Measurements from ENCODE around the gene SLC18A2. TPM values are rescaled to one million over a fixed set of nuclear protein-coding genes. Genes with fewer than 3 reads are reported as not detected.

The SLC18A2 gene
- total RNA-seq, 1 donor from 2014 or later, result 2.1 TPM

DNA sequence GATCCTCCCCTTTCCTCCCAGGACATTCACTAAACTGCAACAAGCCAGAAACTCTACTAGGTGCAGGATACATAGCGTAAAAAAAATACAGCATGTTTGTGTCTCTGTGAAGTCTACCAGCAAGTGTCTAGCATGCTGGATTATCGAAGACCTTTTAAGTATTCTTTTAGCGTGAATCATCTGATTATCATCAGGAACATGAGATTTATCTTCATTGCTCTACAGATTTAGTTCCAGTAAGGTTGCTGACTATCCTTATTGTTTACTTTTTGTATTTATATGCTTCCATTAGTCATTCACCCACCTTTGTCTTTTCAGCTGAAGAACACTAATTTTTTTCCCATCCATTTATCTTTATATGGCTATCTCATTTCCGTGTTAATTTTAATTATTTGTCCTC lies 71.5 kb downstream of the SLC18A2 start:
- no peak for DNase-seq (ENCODE audit: low spot score)

DNA sequence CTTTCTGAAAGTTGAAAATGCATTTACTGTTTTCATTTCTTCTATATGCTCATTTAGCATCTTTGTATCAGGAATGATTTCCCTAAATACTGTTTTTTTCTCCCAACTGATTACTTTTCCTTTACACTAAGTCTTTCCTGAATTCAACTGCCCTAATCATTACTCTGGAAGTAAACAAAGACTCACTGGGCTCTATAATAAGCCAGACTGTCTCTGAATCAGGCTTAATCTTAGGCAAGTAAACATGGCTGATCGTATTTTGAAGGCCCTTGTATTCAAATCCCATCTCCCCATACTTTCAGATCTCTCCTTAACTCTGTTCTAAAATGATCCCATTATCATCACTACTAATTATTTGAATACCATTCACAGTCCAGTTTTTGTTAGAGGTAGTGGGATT lies 72.7 kb downstream of the SLC18A2 start:
- no peak for DNase-seq (ENCODE audit: low spot score)

DNA sequence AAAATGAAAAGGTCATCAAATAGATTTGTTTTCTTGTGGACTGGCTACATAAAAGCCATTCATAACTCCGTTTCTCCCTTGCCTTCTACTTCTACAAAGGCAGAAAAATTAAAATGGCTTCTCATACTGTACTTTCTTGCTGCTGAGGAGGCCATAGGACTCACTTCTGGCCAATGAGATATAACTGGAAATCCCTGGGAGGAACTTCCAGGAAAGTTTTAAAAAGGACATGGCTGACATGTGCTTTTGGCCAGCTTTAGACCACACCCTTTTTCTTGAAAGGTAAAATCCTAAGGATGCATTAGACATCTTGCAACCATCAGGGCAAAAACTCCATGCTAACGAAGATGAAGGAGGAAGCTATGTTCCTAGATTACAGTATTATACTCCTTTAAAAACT lies 75.8 kb downstream of the SLC18A2 start:
- DNase-seq (ENCODE audit: low spot score), result no peak

DNA sequence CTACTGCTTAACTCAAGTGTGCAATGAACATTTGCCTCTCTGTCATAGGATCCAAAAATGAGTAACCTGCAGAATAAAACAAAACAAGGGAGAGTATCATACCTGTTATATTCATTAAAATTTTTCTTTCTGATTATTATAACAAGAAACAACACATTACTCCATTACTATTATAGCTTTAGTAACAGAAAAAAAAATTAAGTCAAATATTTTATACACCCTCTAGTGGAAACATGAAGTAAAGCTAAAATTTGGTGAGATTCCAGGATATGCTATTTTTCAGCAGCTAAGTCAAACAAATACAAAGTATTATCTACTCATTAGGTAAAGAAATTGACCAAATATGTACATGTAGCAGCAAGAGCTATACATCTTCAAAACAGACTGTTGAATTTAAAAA lies 78.0 kb downstream of the SLC18A2 start:
- DNase-seq (ENCODE audit: low spot score), result no peak

DNA sequence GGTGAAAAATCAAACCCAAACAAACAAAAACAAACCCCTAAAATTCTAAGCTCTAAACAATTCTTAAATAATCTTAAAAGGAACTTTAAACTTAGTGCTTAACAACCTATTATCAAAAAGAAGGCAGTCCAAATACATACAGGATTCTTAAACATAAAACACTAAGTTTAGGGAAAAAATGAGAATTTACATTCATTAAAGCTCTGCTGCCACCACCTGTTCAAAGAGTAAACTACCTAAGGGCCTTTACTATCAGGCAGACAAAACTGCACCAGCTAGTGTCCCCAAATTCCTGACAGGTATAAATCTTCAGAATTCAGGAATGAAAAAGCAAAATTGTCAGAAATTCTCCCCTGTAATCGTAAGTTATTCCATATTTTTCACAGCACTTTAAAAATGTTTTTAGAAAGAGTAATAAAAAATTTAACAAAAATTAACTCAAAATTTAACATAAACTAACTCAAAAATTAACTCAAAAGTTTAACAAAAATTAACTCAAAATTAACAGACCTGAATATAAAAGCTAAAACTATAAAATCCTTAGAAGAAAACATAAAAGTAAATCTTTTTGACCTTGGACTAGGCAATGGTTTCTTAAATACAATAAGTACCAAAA lies 79.2 kb downstream of the SLC18A2 start:
- DNase-seq (ENCODE audit: low spot score), result no peak

DNA sequence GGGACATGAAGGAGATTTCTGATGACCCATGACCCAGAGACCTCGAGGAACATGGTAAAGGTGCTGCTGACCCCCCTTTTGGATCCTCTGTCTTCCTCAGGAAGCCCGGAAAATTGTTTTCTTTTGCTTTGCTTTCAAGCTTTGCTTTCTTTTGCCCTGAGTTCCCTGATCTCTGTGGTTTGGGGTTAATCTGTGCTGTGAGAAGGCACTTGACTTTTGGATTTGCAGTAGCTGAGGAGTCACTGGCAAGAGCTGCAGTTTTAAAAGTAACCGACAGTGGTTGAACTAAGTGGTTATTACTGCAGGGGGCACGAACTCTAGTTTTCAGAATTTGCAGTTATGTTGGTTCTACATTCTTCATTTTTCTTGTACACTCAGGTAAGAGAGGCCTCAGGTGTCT lies 81.3 kb downstream of the SLC18A2 start:
- DNase-seq (ENCODE audit: low spot score), result no peak

DNA sequence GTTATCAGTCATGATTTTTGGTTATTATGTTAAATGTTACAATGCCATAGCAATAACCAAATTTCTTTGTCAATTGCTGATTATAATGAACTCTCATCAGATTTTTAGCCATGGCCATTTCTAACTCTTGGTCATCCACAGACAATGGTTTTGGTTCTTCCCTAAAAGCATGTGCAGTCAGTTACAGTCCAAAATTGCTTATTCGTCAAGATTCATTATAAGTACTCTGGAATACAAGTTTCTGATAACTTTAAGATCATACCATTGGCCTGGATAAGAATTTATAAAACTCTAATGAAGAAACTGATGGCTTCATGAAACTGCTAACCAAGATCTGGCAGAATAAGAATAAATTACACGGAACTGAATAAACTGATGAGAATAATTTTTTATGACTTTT lies 83.5 kb downstream of the SLC18A2 start:
- DNase-seq (ENCODE audit: low spot score), result no peak

DNA sequence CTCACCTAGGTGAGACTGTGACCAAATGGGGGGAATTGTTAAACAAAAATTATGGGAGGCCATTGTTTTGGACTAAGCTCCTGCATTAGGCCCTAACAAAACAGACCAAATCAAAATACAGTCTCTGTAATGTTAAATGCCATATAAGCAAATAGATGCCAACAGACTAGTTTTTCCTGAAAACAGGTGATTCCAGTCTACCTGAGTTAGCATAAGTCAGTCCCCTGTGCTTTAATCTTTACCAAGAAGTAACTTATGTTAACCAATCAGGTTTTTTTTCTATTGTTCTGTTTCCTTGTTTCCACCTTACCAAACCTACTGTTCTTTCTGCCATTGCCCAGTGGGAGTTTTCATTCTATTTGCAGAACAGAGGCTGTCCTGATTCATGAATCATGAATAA lies 86.3 kb downstream of the SLC18A2 start:
- DNase-seq (ENCODE audit: low spot score), result no peak

Other genes starting within 250 kb of the SLC18A2 start
- gene SHTN1, start 235.9 kb upstream of the SLC18A2 start, total RNA-seq, result 17.1 TPM
- gene VAX1, start 102.8 kb upstream of the SLC18A2 start, total RNA-seq, result not detected
- gene KCNK18, start 43.6 kb upstream of the SLC18A2 start, total RNA-seq, result not detected
- 40.8 TPM for gene PDZD8, start 134.3 kb downstream of the SLC18A2 start, total RNA-seq

Measured in ureter (tissue), 1 donor.